HG02870 (cell line): ENCODE results near the gene MPP3.

ENCODE experiments used
- ATAC-seq: cut with Tn5 transposase; IDR thresholded peaks from one replicate; pipeline ENCODE4 v1.9.1; 2021; ENCODE audit warnings: mild to moderate bottlenecking, moderate library complexity; ENCODE audit not compliant: unreplicated experiment

The MPP3 gene

DNA sequence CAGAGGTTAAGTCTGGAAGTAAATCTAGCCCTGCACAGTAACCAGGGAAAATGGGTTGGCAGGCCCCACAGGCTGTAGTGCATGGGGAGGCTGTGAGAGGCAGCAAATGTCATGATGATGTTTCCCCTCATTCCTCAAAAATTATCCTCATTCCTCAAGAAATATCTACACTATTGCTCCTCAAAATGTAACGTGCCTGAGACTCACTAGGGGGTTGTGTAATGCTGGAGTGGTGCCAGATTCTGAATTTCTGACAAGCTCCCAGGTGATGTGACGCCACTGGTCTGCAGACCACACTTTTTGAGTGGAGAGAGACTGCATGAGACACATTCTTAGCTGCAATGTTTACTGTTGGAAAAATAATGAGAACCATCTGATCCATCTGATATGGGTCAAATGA lies 1.2 kb upstream of the MPP3 start:
- no peak for ATAC-seq

DNA sequence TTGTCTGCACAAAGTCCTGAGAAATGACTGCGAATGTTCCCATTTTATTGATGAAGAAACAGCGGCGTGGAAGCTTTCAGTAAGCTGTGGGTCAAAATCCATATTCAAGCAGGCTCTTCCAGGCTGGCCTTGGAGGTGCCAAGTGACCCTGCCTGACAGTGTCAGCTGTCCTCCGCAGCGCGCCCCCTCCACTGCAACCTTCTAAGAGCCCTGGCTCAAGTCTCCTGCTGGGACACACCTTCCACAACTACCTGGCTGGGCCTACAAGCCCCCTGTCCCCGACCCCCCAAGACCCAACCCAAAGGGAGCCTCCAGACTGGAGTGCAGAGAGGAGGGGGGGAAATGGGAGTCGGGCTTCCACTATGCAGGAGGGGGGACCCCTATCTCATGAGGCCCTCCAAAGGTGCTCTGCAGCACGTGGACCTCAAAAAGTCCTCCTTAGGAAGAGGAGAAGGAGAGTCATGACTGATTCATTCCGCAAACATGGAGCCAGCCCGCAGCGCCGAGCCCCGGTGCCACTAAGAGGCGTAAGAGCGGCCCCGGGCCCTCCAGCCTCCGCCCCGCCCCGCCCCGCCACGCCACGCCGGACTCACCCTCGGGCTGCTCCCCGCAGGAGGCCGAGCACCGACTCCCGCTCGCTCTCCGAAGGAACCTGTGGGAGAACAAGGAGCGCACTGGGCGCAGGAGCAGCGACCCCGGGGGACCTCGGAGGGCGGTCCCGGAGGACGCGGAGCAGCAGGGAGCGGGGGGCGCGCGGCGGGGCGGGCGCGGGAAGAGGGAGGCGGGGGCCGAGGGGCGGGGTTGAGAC lies 574 bp downstream of the MPP3 start:
- no peak for ATAC-seq

DNA sequence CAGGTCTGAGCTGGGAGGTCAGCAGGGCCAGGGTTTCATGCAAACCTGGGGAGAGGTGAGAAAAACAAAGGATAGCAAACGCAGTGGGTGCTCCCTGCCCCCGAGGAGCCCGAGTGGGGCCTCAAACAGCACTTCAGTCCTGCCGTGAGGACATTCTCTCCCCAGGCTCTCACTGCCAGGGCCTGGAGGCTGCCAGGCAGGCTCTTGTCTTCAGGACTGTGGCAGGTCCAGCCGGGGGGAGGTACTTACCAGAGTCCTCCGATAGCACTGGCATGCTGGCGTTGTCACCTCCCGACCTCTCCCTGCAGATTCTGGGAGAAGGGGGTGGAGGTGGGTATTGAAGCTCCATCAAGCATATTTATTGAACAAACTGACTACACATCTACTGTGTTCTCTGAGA lies 1.3 kb downstream of the MPP3 start:
- no peak for ATAC-seq

DNA sequence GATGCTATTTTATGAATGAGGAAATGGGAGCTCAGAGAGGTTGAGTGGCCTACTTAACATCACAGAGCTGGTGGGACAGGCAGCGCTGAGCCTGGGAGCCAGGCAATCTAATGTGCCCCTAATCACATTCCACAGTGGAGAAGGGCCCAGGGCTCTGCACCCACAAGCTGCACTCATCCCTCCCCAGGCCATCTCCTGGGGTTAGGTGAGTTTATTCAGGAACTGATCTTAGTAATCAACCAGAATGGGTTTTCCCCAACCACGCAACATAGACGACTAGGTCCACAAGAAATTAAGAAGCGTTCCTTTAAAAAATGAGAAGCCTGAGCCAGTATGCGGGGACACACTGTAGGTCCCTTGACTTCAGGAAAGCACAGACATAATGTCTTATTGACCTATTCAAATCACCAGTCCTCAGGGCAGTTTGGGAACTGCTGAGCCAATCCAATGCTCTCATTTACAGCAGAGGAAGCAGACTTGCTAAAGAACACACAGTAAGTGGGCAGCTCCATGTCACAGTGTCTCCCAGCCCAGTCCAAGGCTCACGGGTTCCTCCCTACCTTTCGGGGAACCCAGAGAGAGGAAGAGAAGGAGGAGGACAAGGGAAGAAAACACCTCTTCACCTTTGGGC lies 2.3 kb downstream of the MPP3 start:
- no peak for ATAC-seq

DNA sequence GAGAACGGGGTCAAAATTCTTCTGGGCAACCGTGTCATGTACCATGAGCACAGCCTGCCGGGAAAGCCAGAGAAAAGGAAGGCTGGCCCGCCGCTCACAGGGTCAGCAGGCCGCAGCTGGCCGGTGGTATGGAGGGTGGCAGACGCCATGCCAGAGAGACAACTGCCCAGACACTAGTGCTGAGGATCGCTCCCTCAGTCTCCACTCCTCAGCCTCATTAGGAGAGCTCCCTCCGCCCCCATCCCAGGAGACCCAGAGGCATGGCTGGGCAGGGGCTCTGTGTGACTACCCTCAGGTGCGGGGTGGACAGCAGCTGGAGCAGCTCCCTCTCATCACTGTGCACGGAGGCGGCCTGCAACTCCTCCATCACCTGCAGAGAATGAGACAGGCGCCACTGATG lies 3.2 kb downstream of the MPP3 start:
- no peak for ATAC-seq

DNA sequence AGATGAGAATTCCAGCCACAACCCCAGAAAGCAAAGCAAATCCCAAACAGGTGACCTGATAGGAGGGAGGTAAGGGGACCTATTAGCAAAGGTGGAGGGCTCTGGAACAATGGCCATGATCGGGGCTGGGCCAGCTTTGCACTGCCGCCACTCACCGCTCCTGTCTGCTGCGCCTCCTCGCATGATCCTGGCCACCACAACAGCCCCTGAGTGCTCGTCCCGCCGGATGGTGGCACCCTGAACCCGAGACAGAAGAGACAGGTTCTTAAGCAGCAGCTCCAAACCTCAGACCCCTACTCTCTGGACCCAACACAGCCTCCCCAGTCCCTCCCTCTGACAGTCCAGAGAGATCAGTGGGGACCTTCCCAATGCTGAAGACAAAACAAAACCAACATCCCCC lies 5.3 kb downstream of the MPP3 start:
- no peak for ATAC-seq

DNA sequence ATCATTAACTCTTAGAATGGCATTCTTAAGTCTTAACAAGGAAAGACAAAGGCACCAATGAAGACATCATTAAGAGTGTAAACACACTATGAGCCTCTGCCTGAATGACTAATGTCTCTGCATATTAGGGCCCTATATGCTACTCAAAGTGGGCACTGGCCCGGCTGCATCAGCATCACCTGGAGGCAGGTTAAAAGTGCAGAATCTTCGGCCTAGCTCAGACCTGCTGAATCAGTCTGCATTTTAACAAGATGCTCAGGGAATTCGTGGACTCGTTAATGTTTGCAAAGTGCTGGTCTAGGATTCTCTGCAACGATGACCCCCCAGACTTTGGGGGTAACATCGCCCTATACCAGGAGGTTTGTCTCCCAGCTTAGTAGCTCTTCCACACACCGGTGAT lies 6.7 kb downstream of the MPP3 start:
- no peak for ATAC-seq

DNA sequence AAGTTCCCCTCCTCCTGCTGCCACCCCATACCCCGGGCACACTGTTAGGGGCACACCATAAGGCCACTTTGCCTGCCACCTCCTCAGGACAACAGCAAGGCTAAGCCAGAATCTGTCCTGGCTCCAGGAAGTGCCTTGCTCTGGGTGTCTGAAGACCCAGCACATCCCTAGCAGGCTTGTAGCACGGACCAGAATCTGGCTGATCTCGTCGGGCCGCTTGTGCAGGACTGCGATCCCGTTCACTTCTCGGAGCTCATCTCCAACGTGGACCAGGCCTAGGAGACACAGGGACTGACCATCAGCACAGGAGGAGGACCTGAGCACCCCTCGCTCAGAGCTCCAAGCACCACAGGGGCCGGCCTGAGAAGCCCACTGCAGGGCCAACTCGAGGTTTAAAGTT lies 7.4 kb downstream of the MPP3 start:
- no peak for ATAC-seq

DNA sequence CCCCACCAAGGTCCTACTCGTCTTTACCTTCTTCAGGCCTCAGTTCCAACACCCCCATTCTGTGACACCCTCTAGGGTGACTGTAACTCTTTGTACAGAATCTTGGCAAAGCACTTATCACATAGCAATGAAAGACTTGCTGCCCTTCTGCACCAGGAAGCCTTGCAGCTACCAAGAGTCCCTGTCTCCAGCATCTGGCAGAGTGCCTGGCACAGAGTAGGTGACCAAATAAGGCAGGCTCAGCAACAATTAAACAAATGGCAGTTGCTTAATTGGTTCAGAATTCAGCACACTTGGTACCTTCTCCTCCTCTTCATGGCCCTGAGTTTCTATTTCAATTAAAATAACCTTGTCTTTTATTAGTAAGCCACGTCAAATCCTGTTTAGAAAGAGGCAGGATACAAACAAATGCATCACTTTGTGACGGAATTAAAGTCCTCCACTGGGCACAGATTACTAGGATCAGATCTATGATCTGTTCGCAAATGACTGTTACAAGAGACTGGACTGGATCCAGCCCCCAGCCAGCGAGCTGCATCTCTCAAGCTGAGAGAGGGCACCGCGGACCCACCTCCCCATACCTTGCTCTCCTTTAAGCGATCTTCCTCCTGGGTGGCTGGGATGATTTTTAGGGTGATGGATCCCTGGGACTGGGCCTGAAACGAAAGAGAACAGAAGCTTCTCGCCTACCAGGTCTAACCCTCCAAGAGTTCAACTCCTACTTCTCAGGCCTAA lies 9.4 kb downstream of the MPP3 start:
- no peak for ATAC-seq

DNA sequence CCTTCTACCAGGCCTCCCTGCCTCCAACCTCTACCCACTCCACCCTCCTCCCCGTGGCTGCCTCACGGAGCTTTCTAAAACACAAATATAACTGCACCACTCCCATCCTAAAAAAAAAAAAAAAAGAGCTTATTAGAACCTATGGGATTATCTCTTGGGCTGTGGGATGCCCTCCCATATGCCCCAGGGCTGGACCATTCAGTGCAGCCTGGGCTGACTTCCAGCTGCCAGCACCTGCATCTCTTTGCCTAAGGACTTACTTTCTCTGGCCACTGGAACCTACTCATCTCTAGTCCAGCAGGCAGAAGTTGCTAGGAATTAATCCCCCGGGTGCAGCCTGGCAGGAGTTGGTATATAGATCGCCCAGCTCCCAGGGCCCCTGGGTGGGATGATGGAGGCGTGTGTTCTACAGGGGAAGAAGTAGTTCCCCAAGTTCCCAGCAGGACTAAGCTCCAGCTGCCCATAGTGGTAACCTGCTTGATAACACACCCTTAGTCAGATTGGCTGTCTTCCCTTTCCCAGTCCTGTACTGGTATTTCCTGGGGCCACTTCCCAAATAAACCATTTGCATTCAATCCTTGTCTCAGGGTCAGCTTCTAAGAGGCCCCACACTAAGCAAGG lies 10.3 kb downstream of the MPP3 start:
- ATAC-seq, result no peak

DNA sequence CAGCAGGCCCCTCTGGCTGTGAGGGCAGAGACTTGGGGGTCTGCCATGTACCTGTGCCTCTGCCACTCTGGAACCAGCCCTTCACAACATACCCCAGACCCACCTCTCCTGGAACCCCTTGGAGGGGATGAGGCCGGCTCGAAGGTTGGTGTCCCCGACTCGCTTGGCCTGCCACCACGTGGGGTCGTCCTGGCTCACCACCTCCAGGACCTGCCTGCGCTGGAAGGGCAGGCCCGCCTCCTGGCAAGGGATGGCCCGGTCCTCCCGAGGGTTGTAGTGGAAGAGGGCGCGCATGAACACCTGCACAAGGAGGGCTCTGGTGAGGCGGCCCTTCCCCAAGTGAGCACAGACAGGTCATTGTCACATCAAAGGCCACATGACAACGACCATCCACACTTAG lies 12.2 kb downstream of the MPP3 start:
- no peak for ATAC-seq

DNA sequence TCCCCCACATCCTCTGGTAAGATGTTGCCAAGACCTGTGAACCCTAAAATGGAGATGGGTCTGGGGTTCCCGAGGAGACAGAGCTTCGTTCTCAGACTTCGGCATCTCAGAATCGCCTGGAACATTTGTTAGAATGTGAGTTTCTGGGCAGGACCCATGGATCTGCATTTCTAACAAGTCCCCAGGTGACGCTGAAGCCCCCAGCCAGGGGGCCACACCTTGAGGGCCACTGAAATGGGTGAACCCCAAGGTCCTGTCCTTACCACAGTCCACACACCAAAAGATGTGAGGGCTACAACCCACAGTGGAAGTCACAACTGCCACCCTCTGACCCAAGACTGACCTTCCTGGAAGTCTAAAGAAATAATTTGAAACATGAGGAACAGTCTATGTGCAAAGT lies 14.0 kb downstream of the MPP3 start:
- ATAC-seq, result no peak

DNA sequence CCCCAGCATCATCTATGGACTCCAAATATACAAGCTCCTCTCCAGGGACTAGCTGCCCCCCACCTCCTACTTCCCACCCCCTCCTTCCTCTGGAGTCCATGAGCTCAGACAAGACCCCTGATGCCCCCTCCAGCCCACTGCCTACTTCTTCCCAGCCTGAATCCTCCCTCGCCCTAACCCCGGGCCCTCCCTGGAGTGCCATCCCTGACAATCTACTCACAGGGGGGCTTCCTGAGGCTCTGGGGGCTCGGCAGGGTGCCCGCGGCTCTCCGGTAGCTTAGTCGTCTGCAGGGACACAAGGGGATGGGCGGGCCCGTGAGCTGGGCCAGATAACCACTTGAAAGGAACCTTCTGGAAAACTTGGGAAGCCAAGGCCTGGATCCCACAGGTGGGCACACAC lies 15.1 kb downstream of the MPP3 start:
- no peak for ATAC-seq

DNA sequence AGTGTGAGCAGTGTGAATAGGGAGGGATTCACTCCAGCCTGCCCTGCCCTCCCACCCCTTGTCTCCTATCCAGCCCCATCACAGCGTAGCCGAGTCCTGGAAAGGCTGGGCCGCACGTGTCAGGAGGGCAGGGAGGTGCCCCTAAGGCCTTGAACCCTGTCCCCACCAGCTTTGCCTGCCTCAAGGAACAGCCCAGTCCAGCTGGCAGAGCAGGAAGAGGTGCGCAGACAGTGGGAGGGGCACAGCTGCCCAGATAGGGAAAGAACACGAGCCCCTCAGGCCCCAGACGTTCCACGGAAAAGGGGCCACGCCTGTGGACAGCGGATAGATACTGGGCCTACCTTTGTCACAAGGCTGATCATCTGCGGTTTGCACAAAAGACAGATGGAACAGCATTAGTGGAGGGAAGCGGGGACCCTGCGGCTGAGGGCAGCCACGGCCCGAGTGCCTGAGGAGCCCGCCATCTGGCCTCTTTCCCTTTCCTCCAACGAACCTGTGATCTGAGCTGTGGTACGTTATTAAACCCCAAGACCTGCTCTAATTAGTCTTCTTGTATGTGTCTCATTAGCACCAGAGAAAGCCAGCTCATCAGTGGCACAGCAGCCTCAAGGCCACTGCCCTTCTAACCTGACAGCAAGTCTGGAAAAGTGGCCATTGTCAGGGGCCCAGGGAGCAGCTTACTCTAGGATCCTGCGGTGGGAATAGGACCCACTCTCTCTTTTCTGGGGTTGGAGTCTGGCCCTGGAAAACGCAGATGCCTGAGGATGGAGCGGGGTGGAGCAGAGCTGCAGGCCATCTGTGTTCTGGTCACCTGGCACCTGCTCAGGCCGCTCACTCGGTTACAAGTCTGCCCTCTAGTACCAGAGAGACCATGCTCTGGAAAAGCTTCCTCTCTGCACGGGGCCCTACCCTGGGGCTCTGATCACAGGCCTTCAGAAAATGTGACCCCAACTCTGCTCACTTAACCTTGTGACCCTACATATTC lies 16.3 kb downstream of the MPP3 start:
- ATAC-seq, result no peak

DNA sequence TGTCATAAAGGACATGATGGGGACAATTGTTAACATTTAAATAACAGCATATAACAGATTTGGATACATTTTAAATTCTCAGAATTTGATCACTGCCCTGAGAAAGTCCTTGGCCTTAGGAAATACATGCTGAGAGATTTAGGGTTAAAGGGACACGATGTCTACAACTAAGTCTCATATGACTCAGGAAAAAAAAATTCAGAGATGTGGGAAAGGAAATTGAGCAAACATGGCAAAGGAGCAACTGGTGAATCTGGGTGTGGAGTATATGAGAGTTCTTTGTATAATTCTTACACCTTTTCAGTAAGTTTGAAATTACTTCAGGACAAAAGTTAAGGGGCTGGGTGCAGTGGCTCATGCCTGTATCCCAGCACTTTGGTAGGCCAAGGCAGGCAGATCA lies 18.2 kb downstream of the MPP3 start:
- ATAC-seq, result no peak

DNA sequence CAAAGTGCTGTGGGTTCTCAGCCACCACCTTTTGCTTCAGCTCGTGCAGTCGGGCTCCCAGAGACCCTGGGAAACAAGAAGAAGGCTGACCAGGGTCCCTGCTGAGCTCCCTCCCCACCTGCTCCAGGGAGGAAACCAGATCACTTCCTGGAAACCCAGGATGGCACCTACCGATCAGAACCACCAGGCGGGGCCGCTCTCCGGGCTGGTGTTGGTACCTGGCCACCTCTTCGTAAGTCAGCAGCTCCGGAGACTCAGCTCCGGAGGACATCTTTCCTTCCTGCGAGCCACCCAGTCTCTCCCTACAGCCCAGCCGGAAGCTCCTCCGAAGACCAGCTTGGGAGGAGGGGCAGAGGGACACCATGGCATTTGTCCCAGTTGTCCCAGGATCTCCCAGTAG lies 18.9 kb downstream of the MPP3 start:
- ATAC-seq, result no peak

DNA sequence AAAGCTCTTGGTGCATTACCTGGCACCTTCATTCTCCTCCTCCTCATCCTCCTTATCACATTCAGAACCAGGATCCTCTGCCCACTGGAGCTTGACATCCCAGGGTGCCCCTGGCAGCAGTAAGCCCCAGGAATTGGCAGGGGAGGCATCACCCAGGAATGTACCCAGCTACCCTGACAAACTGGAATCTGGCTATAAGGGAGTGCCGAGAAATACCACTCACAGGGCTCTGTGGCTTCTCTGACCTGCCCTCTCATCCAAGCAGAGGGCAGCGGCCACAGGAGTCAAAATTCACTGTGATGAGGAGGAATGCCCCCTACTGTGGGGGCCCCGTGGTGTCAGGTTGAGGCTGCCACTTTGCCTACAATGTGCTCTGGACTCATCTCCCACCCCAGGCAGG lies 19.6 kb downstream of the MPP3 start:
- no peak for ATAC-seq

DNA sequence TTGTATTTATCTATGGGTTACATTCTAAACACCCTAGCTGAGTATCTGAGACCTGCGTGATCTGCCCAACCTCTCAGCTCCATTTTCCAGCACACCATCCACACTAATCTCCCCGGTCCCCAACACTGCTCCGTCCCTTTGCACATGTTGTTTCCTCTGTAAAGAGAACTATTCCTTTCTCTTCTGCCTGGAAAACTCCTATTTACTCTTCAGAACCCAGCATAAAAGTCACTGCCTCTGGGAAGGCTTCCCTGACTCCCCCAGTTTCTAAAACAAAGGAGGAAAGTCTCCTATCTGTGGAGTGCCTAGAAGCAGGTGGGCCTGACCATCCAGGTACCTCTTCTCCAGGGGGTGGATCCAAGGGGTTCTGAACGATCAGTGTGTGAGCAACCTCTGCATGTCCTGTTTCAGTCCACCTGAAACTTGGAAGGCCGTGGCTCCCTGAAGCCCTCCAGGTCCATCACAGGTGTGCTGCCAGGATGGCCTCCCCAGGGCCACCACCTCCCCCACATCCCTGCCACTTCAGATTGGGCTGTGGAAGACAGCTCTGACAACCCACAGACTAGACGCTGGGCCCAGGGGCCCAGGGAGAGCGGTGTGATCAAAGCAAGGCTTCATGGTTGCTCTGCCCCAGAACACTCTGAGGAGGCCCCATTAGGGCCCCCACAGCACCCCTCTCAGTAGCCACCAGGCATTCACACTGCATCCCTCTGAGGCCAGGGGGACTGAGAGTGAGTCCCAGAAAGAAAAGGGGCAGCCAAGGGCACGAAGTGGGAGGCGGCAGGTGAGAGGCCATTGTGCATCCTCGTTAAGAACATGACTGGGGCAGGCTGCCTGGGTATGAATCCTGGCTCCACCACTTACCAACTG lies 20.3 kb downstream of the MPP3 start:
- ATAC-seq, result no peak

DNA sequence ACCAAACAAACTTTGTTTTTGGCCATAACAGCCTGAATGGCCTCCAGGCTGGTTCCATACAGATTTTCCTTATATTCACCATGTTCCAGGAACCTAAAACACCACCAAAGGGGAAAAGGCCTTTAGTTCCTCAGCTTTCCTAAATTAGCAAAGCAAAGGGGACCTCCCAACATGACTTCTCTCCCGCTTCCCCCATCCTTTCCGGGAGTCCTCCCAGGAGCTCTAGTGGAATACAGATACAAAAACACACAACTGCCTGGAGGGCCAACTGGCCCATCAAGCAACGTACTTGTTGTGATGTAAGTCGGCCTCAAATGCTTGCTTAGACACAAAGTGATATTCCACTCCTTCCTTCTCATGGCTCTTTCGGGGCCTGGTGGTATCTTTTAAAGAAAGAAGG lies 22.1 kb downstream of the MPP3 start:
- ATAC-seq, result no peak
